Measurements from ENCODE around the gene DACT3. TPM values are rescaled to one million over a fixed set of nuclear protein-coding genes. Genes with fewer than 3 reads are reported as not detected.
"Not testable (repeated sequence)": the region's sequence is repeated elsewhere in the genome, so short reads cannot be mapped to it uniquely, and the experiment has no call there.

The DACT3 gene
- total RNA-seq, 4 donors from 2014 or later: 0.68 to 1.8 (median 1.2) TPM

GRCh38 chr19:46629546-46630025 is 31.4 kb downstream of the DACT3 start:
- Histone ChIP-seq H3K4me3 (no peak overlapping the region), H3K9me3 (no peaks in the 10 kb centered on the region), H3K27ac (no peak overlapping the region), H3K4me1 (peaks cover 56% of the 10 kb centered on the region), H3K36me3 (no peaks in the 10 kb centered on the region), H3K27me3 (peaks cover 6% of the 10 kb centered on the region)
- 82% methylated on average over 11 of the region's 15 CpGs for WGBS
- TF ChIP-seq POLR2A (IDR thresholded peaks at IDR 0.05): no peak
- no peak for TF ChIP-seq CTCF (IDR thresholded peaks at IDR 0.05)
- no peak for TF ChIP-seq EP300 (IDR thresholded peaks at IDR 0.05)
- DNase-seq (ENCODE audit: low spot score in 2 of 2): no peak

- not testable (repeated sequence) for H3K9me3 ChIP-seq; H3K27ac ChIP-seq; H3K27me3 ChIP-seq; DNase-seq (ENCODE audit: low spot score in 2 of 2); H3K4me3 ChIP-seq; H3K36me3 ChIP-seq
- H3K4me1 ChIP-seq: peaks cover 55% of the 10 kb centered on the region
- WGBS: 93% methylated on average over 7 of the region's 7 CpGs
Observed at GRCh38 chr19:46628970-46629369, 32.0 kb downstream of the DACT3 start.

DNA sequence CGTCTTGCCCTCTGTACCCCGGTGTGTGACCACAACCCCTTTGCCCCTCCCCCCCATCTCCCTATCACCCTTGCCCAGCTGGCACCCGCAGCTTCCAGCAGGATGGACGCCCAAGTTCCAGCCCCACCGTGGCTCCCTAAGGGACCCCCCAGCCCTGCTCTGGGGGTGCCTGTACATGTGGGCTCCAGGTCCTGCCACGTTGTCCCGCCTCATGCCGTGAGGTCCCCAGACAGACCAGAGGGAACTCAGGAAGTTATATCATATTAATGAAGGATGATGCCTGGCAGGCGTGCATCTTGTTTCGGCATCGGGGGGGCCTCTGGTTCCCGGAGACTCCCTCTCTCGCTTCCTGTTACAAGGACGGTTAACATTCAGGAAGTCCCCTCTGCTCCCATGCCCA is 34.5 kb downstream of the DACT3 start:
- no peaks in the 10 kb centered on the region for H3K9me3 ChIP-seq
- no peak overlapping the region for H3K4me3 ChIP-seq
- H3K36me3 ChIP-seq: no peaks in the 10 kb centered on the region
- H3K27me3 ChIP-seq: no peaks in the 10 kb centered on the region
- no peak for TF ChIP-seq POLR2AphosphoS5 (IDR thresholded peaks at IDR 0.05)
- no peak for TF ChIP-seq CTCF (IDR thresholded peaks at IDR 0.05)
- no peak for TF ChIP-seq POLR2A (IDR thresholded peaks at IDR 0.05)
- no peak for TF ChIP-seq EP300 (IDR thresholded peaks at IDR 0.05)
- DNase-seq (ENCODE audit: low spot score in 2 of 2): no peak
- H3K4me1 ChIP-seq: peaks cover 49% of the 10 kb centered on the region
- WGBS: 52% methylated on average over 14 of the region's 14 CpGs
- H3K27ac ChIP-seq: peak overlapping the region; percentile 78

DNA sequence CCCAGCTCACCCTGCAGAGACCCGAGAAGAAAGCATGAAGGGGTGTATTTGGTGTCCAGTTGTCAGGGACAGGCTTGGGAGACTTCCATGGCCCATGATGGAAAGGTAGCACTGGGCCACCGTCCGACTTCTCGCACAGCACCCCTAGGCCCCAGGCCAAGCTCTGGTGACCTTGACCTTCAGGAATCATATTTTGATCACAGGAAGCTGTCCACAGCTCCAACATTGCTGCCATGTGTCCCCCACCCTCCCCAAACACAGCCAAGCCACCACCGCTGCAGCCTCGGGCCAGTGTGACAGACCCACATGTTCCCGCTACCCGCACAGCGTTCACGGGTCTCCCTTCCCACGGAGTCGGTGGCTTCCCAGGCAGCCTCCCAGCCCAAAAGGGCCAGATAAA is 35.3 kb downstream of the DACT3 start:
- Histone ChIP-seq H3K4me3 (no peak overlapping the region), H3K4me1 (peaks cover 49% of the 10 kb centered on the region), H3K36me3 (no peaks in the 10 kb centered on the region), H3K9me3 (no peaks in the 10 kb centered on the region), H3K27me3 (no peaks in the 10 kb centered on the region), H3K27ac (peak overlapping the region; percentile 78)
- TF ChIP-seq EP300 (IDR thresholded peaks at IDR 0.05): no peak
- TF ChIP-seq POLR2AphosphoS5 (IDR thresholded peaks at IDR 0.05): no peak
- TF ChIP-seq CTCF (IDR thresholded peaks at IDR 0.05): no peak
- TF ChIP-seq POLR2A (IDR thresholded peaks at IDR 0.05): no peak
- DNase-seq (ENCODE audit: low spot score in 2 of 2): no peak
- WGBS: 76% methylated on average over 12 of the region's 12 CpGs

DNA sequence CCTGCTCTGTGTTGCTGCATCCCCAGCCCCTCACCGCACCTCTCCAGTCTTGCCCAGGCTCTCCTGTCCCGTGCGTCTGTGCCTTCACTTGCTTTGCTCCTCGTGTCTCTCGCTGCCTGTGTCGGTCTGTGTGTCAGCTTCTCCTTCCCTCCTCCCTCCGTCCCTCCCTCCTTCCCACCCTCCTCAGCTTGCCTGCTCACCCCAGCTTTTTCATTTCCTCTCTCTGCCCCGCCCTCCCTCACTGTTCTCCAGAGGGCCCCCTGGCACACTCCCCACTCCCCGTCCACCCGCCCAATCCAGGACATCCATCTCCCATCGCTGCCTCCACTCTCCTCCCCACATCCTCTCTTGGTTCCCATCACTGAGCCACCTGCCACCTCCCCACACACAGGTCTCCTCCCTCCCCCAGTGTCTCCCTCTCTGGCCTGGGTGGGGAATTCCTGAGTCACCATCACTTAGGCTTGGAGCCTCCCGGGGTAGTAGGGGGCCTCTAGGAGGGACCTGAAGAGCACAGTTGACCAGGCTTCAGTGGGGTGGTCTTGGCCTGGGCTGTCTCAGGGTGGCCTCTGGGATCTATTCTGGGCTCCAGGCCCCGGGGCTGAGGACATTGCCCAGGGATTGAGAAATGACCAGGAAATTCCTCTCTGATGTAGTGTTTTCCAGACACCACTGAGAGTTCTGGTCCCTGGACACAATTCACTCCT is 35.9 kb downstream of the DACT3 start, which contains the start of gene PTGIR:
Gene PTGIR (minus strand): TSS at position 132 of the 704 bp plus-strand sequence. CDS start 864 bp downstream, outside the sequence.
- 19% methylated on average over 13 of the region's 13 CpGs for WGBS
- Histone ChIP-seq H3K36me3 (no peaks in the 10 kb centered on the region), H3K27ac (peak within 1 kb of the TSS; percentile 78), H3K4me3 (peak within 1 kb of the TSS; percentile 13), H3K4me1 (peaks cover 50% of the 10 kb centered on the region), H3K9me3 (no peaks in the 10 kb centered on the region), H3K27me3 (no peaks in the 10 kb centered on the region)
- DNase-seq (ENCODE audit: low spot score in 2 of 2): peak in 1 of 2 donors; percentile 87
- TF ChIP-seq EP300 (IDR thresholded peaks at IDR 0.05): no peak
- TF ChIP-seq CTCF (IDR thresholded peaks at IDR 0.05): no peak
- no peak for TF ChIP-seq POLR2A (IDR thresholded peaks at IDR 0.05)
- TF ChIP-seq POLR2AphosphoS5 (IDR thresholded peaks at IDR 0.05): peak in 1 of 3 donors; percentile 10

Data from suprapubic skin (tissue), 4 donors.